Measurements from ENCODE around the gene TBC1D17.

GRCh38 chr19:49921871-49922795, 44.6 kb downstream of the TBC1D17 start:
- TF ChIP-seq CTCF (IDR thresholded peaks at IDR 0.05; ENCODE audit: low read depth, low read length, missing input control) (no peak), SP1 (IDR thresholded peaks at IDR 0.05) (no peak), HNF4A (conservative IDR thresholded peaks at IDR 0.05) (no peak), HNF4G (IDR thresholded peaks at IDR 0.05) (no peak), YY1 (IDR thresholded peaks at IDR 0.05) (no peak), REST (IDR thresholded peaks at IDR 0.05) (no peak), EGR1 (IDR thresholded peaks at IDR 0.05; ENCODE audit: low read depth in 2 of 2) (no peak), RAD21 (IDR thresholded peaks at IDR 0.05) (no peak), JUND (IDR thresholded peaks at IDR 0.05) (no peak)
- TF ChIP-seq, protein P1, sequence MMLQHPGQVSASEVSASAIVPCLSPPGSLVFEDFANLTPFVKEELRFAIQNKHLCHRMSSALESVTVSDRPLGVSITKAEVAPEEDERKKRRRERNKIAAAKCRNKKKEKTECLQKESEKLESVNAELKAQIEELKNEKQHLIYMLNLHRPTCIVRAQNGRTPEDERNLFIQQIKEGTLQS (IDR thresholded peaks at IDR 0.05), result no peak
- TF ChIP-seq, protein P2, sequence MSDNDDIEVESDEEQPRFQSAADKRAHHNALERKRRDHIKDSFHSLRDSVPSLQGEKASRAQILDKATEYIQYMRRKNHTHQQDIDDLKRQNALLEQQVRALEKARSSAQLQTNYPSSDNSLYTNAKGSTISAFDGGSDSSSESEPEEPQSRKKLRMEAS (IDR thresholded peaks at IDR 0.05), result no peak
